ENCODE measurements around the gene FCRL5. TPM values are rescaled to one million over a fixed set of nuclear protein-coding genes. Genes with fewer than 3 reads are reported as not detected.

The FCRL5 gene
- total RNA-seq, 1 experiment from 2014 or later: not detected

DNA sequence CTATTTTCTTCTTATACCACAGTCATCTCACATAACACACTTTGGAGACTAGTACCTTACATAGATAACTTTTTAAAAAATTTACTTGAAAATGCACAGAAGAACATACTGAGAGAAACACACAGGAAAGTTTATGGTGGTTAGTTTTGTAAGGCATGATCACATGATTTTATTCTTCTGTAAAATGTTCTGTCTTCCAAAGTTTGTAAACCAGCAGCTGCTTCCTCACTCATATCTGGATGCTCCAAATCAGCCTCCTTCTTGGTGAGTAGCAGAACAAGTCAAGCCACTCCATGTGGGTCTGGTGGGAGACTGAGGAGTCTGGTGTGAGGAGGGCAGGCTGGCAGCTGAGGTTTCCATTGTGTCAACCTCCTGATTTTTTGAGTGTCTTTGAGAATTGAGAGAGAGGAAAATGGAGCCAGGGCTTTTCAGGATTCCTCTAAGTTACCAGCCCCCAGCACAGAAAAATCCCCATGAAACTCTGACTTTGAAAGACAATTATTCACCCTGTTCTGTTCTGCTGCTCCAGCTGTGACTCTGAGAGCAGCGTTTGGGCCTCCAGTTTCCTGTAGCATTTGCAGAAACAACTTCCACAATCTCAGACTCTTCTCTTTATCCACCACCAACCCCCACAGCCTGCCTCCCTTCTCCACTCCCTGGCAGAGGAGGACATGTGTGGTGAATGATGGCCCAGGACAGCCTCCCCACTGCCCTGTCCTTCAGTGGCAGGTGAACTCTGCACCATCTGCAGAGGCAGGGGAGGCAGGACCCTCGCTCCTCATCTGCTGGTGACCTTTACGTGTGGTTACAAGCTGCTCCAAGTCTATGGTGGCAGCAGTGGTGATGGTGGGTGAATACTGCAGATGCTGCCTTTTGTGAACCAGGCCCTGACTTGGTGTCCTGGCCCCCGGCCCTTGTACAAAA is 82.3 kb downstream of the FCRL5 start:
- H4K20me1 ChIP-seq (ENCODE audit: insufficient read depth): no peaks in the 10 kb centered on the region
- BruUV-seq (replicated peaks): no TSS peak
- DNase-seq: no peak
- H3K4me1 ChIP-seq (replicated peaks; ENCODE audit: insufficient read depth): no peaks in the 10 kb centered on the region
- TF ChIP-seq EZH2 (IDR thresholded peaks at IDR 0.05; ENCODE audit: low read depth): no peak
- TF ChIP-seq, protein P1, sequence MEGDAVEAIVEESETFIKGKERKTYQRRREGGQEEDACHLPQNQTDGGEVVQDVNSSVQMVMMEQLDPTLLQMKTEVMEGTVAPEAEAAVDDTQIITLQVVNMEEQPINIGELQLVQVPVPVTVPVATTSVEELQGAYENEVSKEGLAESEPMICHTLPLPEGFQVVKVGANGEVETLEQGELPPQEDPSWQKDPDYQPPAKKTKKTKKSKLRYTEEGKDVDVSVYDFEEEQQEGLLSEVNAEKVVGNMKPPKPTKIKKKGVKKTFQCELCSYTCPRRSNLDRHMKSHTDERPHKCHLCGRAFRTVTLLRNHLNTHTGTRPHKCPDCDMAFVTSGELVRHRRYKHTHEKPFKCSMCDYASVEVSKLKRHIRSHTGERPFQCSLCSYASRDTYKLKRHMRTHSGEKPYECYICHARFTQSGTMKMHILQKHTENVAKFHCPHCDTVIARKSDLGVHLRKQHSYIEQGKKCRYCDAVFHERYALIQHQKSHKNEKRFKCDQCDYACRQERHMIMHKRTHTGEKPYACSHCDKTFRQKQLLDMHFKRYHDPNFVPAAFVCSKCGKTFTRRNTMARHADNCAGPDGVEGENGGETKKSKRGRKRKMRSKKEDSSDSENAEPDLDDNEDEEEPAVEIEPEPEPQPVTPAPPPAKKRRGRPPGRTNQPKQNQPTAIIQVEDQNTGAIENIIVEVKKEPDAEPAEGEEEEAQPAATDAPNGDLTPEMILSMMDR (conservative IDR thresholded peaks at IDR 0.05): no peak
- H3K27ac ChIP-seq: no peak overlapping the region
- no peaks in the 10 kb centered on the region for H3F3A ChIP-seq (ENCODE audit: insufficient read depth, low read depth)
- H3K4me3 ChIP-seq: no peak overlapping the region
- no peaks in the 10 kb centered on the region for H3K79me2 ChIP-seq (ENCODE audit: low read depth)
- H3K36me3 ChIP-seq (ENCODE audit: low read depth): no peaks in the 10 kb centered on the region
- intact Hi-C loops (cut with micrococcal nuclease; ENCODE audit: unreplicated experiment): no loop called here
- H3K9me2 ChIP-seq (ENCODE audit: insufficient read depth): no peaks in the 10 kb centered on the region
- no peak overlapping the region for H3K4me2 ChIP-seq
- ChIA-PET POLR2A (ENCODE audit: unreplicated experiment) (no interaction called here), CTCF (no interaction called here)
- H3K9me3 ChIP-seq (ENCODE audit: insufficient read depth, low read depth): no peaks in the 10 kb centered on the region
- no peaks in the 10 kb centered on the region for H3K27me3 ChIP-seq (ENCODE audit: insufficient read depth, low read depth)
- no peak overlapping the region for H2AFZ ChIP-seq

DNA sequence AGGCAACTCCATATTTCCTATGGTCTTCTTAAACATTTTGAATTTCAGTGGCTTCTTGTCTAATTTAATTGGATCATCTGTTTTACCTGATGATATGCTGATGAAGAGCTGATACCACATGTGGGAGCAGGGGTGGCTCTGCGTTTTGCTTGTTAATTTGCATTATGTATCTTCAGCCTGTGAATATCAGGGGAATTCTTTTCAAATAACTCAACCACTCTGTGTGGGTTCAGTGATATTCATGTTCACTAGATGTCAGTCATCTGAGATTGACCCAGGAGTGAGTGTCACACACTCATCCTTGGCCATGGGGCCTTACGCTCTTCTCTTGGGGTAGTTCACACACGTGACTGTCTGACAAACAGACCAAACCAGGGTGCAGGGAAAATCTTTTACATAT is 83.0 kb downstream of the FCRL5 start:
- Histone ChIP-seq H3K4me1 (replicated peaks; ENCODE audit: insufficient read depth) (no peaks in the 10 kb centered on the region), H3K27me3 (ENCODE audit: insufficient read depth, low read depth) (no peaks in the 10 kb centered on the region), H3K79me2 (ENCODE audit: low read depth) (no peaks in the 10 kb centered on the region), H2AFZ (no peak overlapping the region), H3K9me2 (ENCODE audit: insufficient read depth) (no peaks in the 10 kb centered on the region), H4K20me1 (ENCODE audit: insufficient read depth) (no peaks in the 10 kb centered on the region), H3K27ac (no peak overlapping the region), H3K36me3 (ENCODE audit: low read depth) (no peaks in the 10 kb centered on the region), H3K9me3 (ENCODE audit: insufficient read depth, low read depth) (no peaks in the 10 kb centered on the region), H3F3A (ENCODE audit: insufficient read depth, low read depth) (no peaks in the 10 kb centered on the region), H3K4me3 (no peak overlapping the region), H3K4me2 (no peak overlapping the region)
- POLR2A ChIA-PET (ENCODE audit: unreplicated experiment): no interaction called here
- intact Hi-C loops (cut with micrococcal nuclease; ENCODE audit: unreplicated experiment): no loop called here
- no TSS peak for BruUV-seq (replicated peaks)
- TF ChIP-seq, protein P1 (conservative IDR thresholded peaks at IDR 0.05): no peak
- TF ChIP-seq EZH2 (IDR thresholded peaks at IDR 0.05; ENCODE audit: low read depth): no peak
- DNase-seq: no peak
- CTCF ChIA-PET: no interaction called here

DNA sequence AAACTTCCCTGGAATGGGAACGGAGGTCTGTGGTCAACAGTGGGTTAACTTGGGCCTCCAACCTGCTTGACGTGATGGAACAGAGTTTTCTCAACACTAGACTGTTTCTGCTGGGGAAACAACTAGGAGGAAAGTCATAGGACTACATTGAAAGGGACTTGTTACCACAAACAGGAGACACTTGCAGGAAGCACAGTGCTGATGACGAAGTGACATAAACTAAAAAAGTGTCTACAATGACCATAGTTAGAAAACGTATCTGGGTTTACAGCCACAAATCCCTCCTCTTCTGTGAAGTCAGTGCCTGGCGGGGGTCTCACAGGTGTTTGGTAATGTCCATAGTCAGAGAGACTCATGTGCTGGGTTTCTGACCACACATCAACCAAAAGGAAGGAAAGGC is 86.3 kb downstream of the FCRL5 start:
- no peaks in the 10 kb centered on the region for H3K9me2 ChIP-seq (ENCODE audit: insufficient read depth)
- H3K79me2 ChIP-seq (ENCODE audit: low read depth): no peaks in the 10 kb centered on the region
- intact Hi-C loops (cut with micrococcal nuclease; ENCODE audit: unreplicated experiment): no loop called here
- H3K9me3 ChIP-seq (ENCODE audit: insufficient read depth, low read depth): no peaks in the 10 kb centered on the region
- no peak overlapping the region for H3K4me2 ChIP-seq
- no peaks in the 10 kb centered on the region for H3K27me3 ChIP-seq (ENCODE audit: insufficient read depth, low read depth)
- H3K4me3 ChIP-seq: no peak overlapping the region
- H3K36me3 ChIP-seq (ENCODE audit: low read depth): no peaks in the 10 kb centered on the region
- no TSS peak for BruUV-seq (replicated peaks)
- H3K4me1 ChIP-seq (replicated peaks; ENCODE audit: insufficient read depth): no peaks in the 10 kb centered on the region
- ChIA-PET CTCF (no interaction called here), POLR2A (ENCODE audit: unreplicated experiment) (no interaction called here)
- no peaks in the 10 kb centered on the region for H3F3A ChIP-seq (ENCODE audit: insufficient read depth, low read depth)
- H3K27ac ChIP-seq: no peak overlapping the region
- DNase-seq: no peak
- TF ChIP-seq, protein P1 (conservative IDR thresholded peaks at IDR 0.05): no peak
- no peak for TF ChIP-seq EZH2 (IDR thresholded peaks at IDR 0.05; ENCODE audit: low read depth)
- H4K20me1 ChIP-seq (ENCODE audit: insufficient read depth): no peaks in the 10 kb centered on the region
- no peak overlapping the region for H2AFZ ChIP-seq

Other genes with a start within 250 kb of the FCRL5 start
- not detected in 2 replicates for gene FCRL4, start 45.6 kb upstream of the FCRL5 start, total RNA-seq (2021)
- gene FCRL3, start 148.3 kb upstream of the FCRL5 start, total RNA-seq (2021): not detected in 2 replicates
- not detected in 2 replicates for gene FCRL2, start 224.6 kb upstream of the FCRL5 start, total RNA-seq (2021)